ENCODE results near the gene CELF4.

The CELF4 gene

GRCh38 chr18:37525262-37525585 is 40.4 kb downstream of the CELF4 start:
- H3K4me3 ChIP-seq (ENCODE audit: low read depth, low read length): no peak overlapping the region
- no peaks in the 10 kb centered on the region for H3K4me1 ChIP-seq (ENCODE audit: control insufficient read depth, insufficient read depth, low read length, unreplicated experiment)
- no peak overlapping the region for H2AFZ ChIP-seq (ENCODE audit: low read length, unreplicated experiment)
- no peaks in the 10 kb centered on the region for H3K79me2 ChIP-seq (ENCODE audit: control insufficient read depth, insufficient read depth, low read length, unreplicated experiment)
- H3K27ac ChIP-seq (ENCODE audit: low read depth, low read length): no peak overlapping the region
- no peaks in the 10 kb centered on the region for H3K36me3 ChIP-seq (ENCODE audit: insufficient read depth, low read length)
- H3K27me3 ChIP-seq (ENCODE audit: insufficient read depth, low read length): peaks cover 79% of the 10 kb centered on the region

- Histone ChIP-seq H3K27ac (ENCODE audit: low read depth, low read length) (no peak overlapping the region), H3K4me1 (ENCODE audit: control insufficient read depth, insufficient read depth, low read length, unreplicated experiment) (no peaks in the 10 kb centered on the region), H3K27me3 (ENCODE audit: insufficient read depth, low read length) (peaks cover 84% of the 10 kb centered on the region), H3K36me3 (ENCODE audit: insufficient read depth, low read length) (no peaks in the 10 kb centered on the region), H3K79me2 (ENCODE audit: control insufficient read depth, insufficient read depth, low read length, unreplicated experiment) (no peaks in the 10 kb centered on the region), H3K4me3 (ENCODE audit: low read depth, low read length) (no peak overlapping the region), H2AFZ (ENCODE audit: low read length, unreplicated experiment) (no peak overlapping the region)
Measured at GRCh38 chr18:37524498-37525261, 40.9 kb downstream of the CELF4 start.

GRCh38 chr18:37524139-37524497 is 41.5 kb downstream of the CELF4 start:
- H3K79me2 ChIP-seq (ENCODE audit: control insufficient read depth, insufficient read depth, low read length, unreplicated experiment): no peaks in the 10 kb centered on the region
- no peak overlapping the region for H3K4me3 ChIP-seq (ENCODE audit: low read depth, low read length)
- no peaks in the 10 kb centered on the region for H3K4me1 ChIP-seq (ENCODE audit: control insufficient read depth, insufficient read depth, low read length, unreplicated experiment)
- H3K27me3 ChIP-seq (ENCODE audit: insufficient read depth, low read length): peaks cover 90% of the 10 kb centered on the region
- H3K27ac ChIP-seq (ENCODE audit: low read depth, low read length): no peak overlapping the region
- H3K36me3 ChIP-seq (ENCODE audit: insufficient read depth, low read length): no peaks in the 10 kb centered on the region
- no peak overlapping the region for H2AFZ ChIP-seq (ENCODE audit: low read length, unreplicated experiment)

GRCh38 chr18:37521510-37522465 is 43.8 kb downstream of the CELF4 start:
- Histone ChIP-seq H3K36me3 (ENCODE audit: insufficient read depth, low read length) (no peaks in the 10 kb centered on the region), H3K27ac (ENCODE audit: low read depth, low read length) (no peak overlapping the region), H3K4me3 (ENCODE audit: low read depth, low read length) (no peak overlapping the region), H2AFZ (ENCODE audit: low read length, unreplicated experiment) (no peak overlapping the region), H3K27me3 (ENCODE audit: insufficient read depth, low read length) (peaks cover 84% of the 10 kb centered on the region), H3K4me1 (ENCODE audit: control insufficient read depth, insufficient read depth, low read length, unreplicated experiment) (no peaks in the 10 kb centered on the region), H3K79me2 (ENCODE audit: control insufficient read depth, insufficient read depth, low read length, unreplicated experiment) (no peaks in the 10 kb centered on the region)

- H3K4me3 ChIP-seq (ENCODE audit: low read depth, low read length): no peak overlapping the region
- H3K79me2 ChIP-seq (ENCODE audit: control insufficient read depth, insufficient read depth, low read length, unreplicated experiment): no peaks in the 10 kb centered on the region
- H3K4me1 ChIP-seq (ENCODE audit: control insufficient read depth, insufficient read depth, low read length, unreplicated experiment): no peaks in the 10 kb centered on the region
- H3K36me3 ChIP-seq (ENCODE audit: insufficient read depth, low read length): no peaks in the 10 kb centered on the region
- no peak overlapping the region for H2AFZ ChIP-seq (ENCODE audit: low read length, unreplicated experiment)
- peaks cover 82% of the 10 kb centered on the region for H3K27me3 ChIP-seq (ENCODE audit: insufficient read depth, low read length)
- no peak overlapping the region for H3K27ac ChIP-seq (ENCODE audit: low read depth, low read length)
Measured at GRCh38 chr18:37520508-37520907, 45.1 kb downstream of the CELF4 start.

GRCh38 chr18:37519510-37520135 is 46.0 kb downstream of the CELF4 start:
- Histone ChIP-seq H3K79me2 (ENCODE audit: control insufficient read depth, insufficient read depth, low read length, unreplicated experiment) (no peaks in the 10 kb centered on the region), H3K4me3 (ENCODE audit: low read depth, low read length) (no peak overlapping the region), H3K27me3 (ENCODE audit: insufficient read depth, low read length) (peaks cover 81% of the 10 kb centered on the region), H2AFZ (ENCODE audit: low read length, unreplicated experiment) (no peak overlapping the region), H3K4me1 (ENCODE audit: control insufficient read depth, insufficient read depth, low read length, unreplicated experiment) (no peaks in the 10 kb centered on the region), H3K36me3 (ENCODE audit: insufficient read depth, low read length) (no peaks in the 10 kb centered on the region), H3K27ac (ENCODE audit: low read depth, low read length) (no peak overlapping the region)

GRCh38 chr18:37516361-37516853 is 49.2 kb downstream of the CELF4 start:
- no peaks in the 10 kb centered on the region for H3K79me2 ChIP-seq (ENCODE audit: control insufficient read depth, insufficient read depth, low read length, unreplicated experiment)
- no peak overlapping the region for H3K27ac ChIP-seq (ENCODE audit: low read depth, low read length)
- no peak overlapping the region for H3K4me3 ChIP-seq (ENCODE audit: low read depth, low read length)
- H3K4me1 ChIP-seq (ENCODE audit: control insufficient read depth, insufficient read depth, low read length, unreplicated experiment): no peaks in the 10 kb centered on the region
- no peak overlapping the region for H2AFZ ChIP-seq (ENCODE audit: low read length, unreplicated experiment)
- H3K36me3 ChIP-seq (ENCODE audit: insufficient read depth, low read length): no peaks in the 10 kb centered on the region
- H3K27me3 ChIP-seq (ENCODE audit: insufficient read depth, low read length): peaks cover 82% of the 10 kb centered on the region

- H3K4me3 ChIP-seq (ENCODE audit: low read depth, low read length): no peak overlapping the region
- H2AFZ ChIP-seq (ENCODE audit: low read length, unreplicated experiment): no peak overlapping the region
- H3K4me1 ChIP-seq (ENCODE audit: control insufficient read depth, insufficient read depth, low read length, unreplicated experiment): no peaks in the 10 kb centered on the region
- H3K36me3 ChIP-seq (ENCODE audit: insufficient read depth, low read length): no peaks in the 10 kb centered on the region
- peaks cover 78% of the 10 kb centered on the region for H3K27me3 ChIP-seq (ENCODE audit: insufficient read depth, low read length)
- H3K79me2 ChIP-seq (ENCODE audit: control insufficient read depth, insufficient read depth, low read length, unreplicated experiment): no peaks in the 10 kb centered on the region
- no peak overlapping the region for H3K27ac ChIP-seq (ENCODE audit: low read depth, low read length)
Measured at GRCh38 chr18:37514953-37515352, 50.6 kb downstream of the CELF4 start.

GRCh38 chr18:37512400-37512799 is 53.2 kb downstream of the CELF4 start:
- peaks cover 56% of the 10 kb centered on the region for H3K27me3 ChIP-seq (ENCODE audit: insufficient read depth, low read length)
- H2AFZ ChIP-seq (ENCODE audit: low read length, unreplicated experiment): no peak overlapping the region
- no peak overlapping the region for H3K27ac ChIP-seq (ENCODE audit: low read depth, low read length)
- H3K4me3 ChIP-seq (ENCODE audit: low read depth, low read length): no peak overlapping the region
- H3K36me3 ChIP-seq (ENCODE audit: insufficient read depth, low read length): no peaks in the 10 kb centered on the region
- H3K4me1 ChIP-seq (ENCODE audit: control insufficient read depth, insufficient read depth, low read length, unreplicated experiment): no peaks in the 10 kb centered on the region
- H3K79me2 ChIP-seq (ENCODE audit: control insufficient read depth, insufficient read depth, low read length, unreplicated experiment): no peaks in the 10 kb centered on the region

- H2AFZ ChIP-seq (ENCODE audit: low read length, unreplicated experiment): no peak overlapping the region
- no peak overlapping the region for H3K27ac ChIP-seq (ENCODE audit: low read depth, low read length)
- H3K4me3 ChIP-seq (ENCODE audit: low read depth, low read length): no peak overlapping the region
- no peaks in the 10 kb centered on the region for H3K79me2 ChIP-seq (ENCODE audit: control insufficient read depth, insufficient read depth, low read length, unreplicated experiment)
- H3K27me3 ChIP-seq (ENCODE audit: insufficient read depth, low read length): peaks cover 55% of the 10 kb centered on the region
- no peaks in the 10 kb centered on the region for H3K4me1 ChIP-seq (ENCODE audit: control insufficient read depth, insufficient read depth, low read length, unreplicated experiment)
- no peaks in the 10 kb centered on the region for H3K36me3 ChIP-seq (ENCODE audit: insufficient read depth, low read length)
Measured at GRCh38 chr18:37511721-37512298, 53.8 kb downstream of the CELF4 start.
